Ishikawa (cell line): ENCODE results near the gene HAGHL.

Experiments used
- CEBPB ChIP-seq: IDR thresholded peaks from 2 replicates; pipeline ENCODE4 v1.6.1; 2012
- CREB1 ChIP-seq: IDR thresholded peaks from 2 replicates; pipeline ENCODE4 v1.6.1; 2012; ENCODE audit warnings: low read depth
- EGR1 ChIP-seq: IDR thresholded peaks from 2 replicates; pipeline ENCODE4 v1.6.1; 2012
- EP300 ChIP-seq: IDR thresholded peaks from 2 replicates; pipeline ENCODE4 v1.6.1; 2012; ENCODE audit warnings: borderline replicate concordance
- FOXM1 ChIP-seq: IDR thresholded peaks from 2 replicates; pipeline ENCODE4 v1.6.1; 2012; ENCODE audit warnings: low read depth, borderline replicate concordance
- MAX ChIP-seq: IDR thresholded peaks from 2 replicates; pipeline ENCODE4 v1.6.1; 2012
- NFIC ChIP-seq: IDR thresholded peaks from 2 replicates; pipeline ENCODE4 v1.6.1; 2012
- RAD21 ChIP-seq: IDR thresholded peaks from 2 replicates; pipeline ENCODE4 v1.6.1; 2012; ENCODE audit warnings: low read depth
- TAF1 ChIP-seq: IDR thresholded peaks from 2 replicates; pipeline ENCODE4 v1.6.1; 2012; ENCODE audit warnings: low read depth, mild to moderate bottlenecking
- TCF12 ChIP-seq: IDR thresholded peaks from 2 replicates; pipeline ENCODE4 v1.6.1; 2012; ENCODE audit warnings: low read depth
- TEAD4 ChIP-seq: IDR thresholded peaks from 2 replicates; pipeline ENCODE4 v1.6.1; 2012
- USF1 ChIP-seq: IDR thresholded peaks from 2 replicates; pipeline ENCODE4 v1.6.1; 2012
- YY1 ChIP-seq: IDR thresholded peaks from 2 replicates; pipeline ENCODE4 v1.6.1; 2012; ENCODE audit warnings: low read depth
- ZBTB7A ChIP-seq: IDR thresholded peaks from 2 replicates; pipeline ENCODE4 v1.6.1; 2012; ENCODE audit warnings: low read depth
- TF ChIP-seq, protein P1 (sequence below): IDR thresholded peaks from 2 replicates; pipeline ENCODE4 v1.6.1; 2012; ENCODE audit warnings: low read depth, mild to moderate bottlenecking

The HAGHL gene

GRCh38 chr16:726438-727290, at the start of gene HAGHL, which contains the start of gene CCDC78:
Gene HAGHL, plus strand, starts transcription at chr16:727106. Its CDS starts 404 bp downstream, at chr16:727510.
Gene CCDC78, minus strand, starts transcription at chr16:726443. Its CDS starts 76 bp downstream, at chr16:726367.
- TF ChIP-seq CEBPB, result no peak
- TF ChIP-seq MAX, result no peak
- TF ChIP-seq USF1, result peak; percentile 56
- TF ChIP-seq TAF1, result no peak; the same call in 1 of the 2 replicates
- TF ChIP-seq TCF12, result no peak
- TF ChIP-seq ZBTB7A, result 0 out of 2 replicates have a peak, but pooled peaks have one; percentile 13
- TF ChIP-seq YY1, result no peak

GRCh38 chr16:677316-678190, 49.4 kb upstream of the HAGHL start:
- TF ChIP-seq CEBPB, result no peak
- no peak for TF ChIP-seq EGR1
- no peak for TF ChIP-seq TAF1
- TF ChIP-seq ZBTB7A, result no peak
- no peak for TF ChIP-seq NFIC
- no peak for TF ChIP-seq MAX
- TF ChIP-seq EP300, result no peak
- no peak for TF ChIP-seq TCF12
- no peak for TF ChIP-seq TEAD4
- no peak for TF ChIP-seq FOXM1
- TF ChIP-seq, protein P1, sequence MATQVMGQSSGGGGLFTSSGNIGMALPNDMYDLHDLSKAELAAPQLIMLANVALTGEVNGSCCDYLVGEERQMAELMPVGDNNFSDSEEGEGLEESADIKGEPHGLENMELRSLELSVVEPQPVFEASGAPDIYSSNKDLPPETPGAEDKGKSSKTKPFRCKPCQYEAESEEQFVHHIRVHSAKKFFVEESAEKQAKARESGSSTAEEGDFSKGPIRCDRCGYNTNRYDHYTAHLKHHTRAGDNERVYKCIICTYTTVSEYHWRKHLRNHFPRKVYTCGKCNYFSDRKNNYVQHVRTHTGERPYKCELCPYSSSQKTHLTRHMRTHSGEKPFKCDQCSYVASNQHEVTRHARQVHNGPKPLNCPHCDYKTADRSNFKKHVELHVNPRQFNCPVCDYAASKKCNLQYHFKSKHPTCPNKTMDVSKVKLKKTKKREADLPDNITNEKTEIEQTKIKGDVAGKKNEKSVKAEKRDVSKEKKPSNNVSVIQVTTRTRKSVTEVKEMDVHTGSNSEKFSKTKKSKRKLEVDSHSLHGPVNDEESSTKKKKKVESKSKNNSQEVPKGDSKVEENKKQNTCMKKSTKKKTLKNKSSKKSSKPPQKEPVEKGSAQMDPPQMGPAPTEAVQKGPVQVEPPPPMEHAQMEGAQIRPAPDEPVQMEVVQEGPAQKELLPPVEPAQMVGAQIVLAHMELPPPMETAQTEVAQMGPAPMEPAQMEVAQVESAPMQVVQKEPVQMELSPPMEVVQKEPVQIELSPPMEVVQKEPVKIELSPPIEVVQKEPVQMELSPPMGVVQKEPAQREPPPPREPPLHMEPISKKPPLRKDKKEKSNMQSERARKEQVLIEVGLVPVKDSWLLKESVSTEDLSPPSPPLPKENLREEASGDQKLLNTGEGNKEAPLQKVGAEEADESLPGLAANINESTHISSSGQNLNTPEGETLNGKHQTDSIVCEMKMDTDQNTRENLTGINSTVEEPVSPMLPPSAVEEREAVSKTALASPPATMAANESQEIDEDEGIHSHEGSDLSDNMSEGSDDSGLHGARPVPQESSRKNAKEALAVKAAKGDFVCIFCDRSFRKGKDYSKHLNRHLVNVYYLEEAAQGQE, result no peak
- no peak for TF ChIP-seq USF1
- no peak for TF ChIP-seq YY1
- TF ChIP-seq CREB1, result no peak
- TF ChIP-seq RAD21, result no peak

- TF ChIP-seq RAD21 (no peak), USF1 (no peak), NFIC (no peak)
These were observed 48.6 kb upstream of the HAGHL start for GRCh38 chr16:678209-678857.

- TF ChIP-seq, protein P1, result no peak
- TF ChIP-seq YY1, result peak; percentile 69; the same call in 1 of the 2 replicates
- TF ChIP-seq USF1, result peak; percentile 69
- no peak for TF ChIP-seq CEBPB
- no peak for TF ChIP-seq TEAD4
- TF ChIP-seq ZBTB7A, result peak; percentile 79
- peak; percentile 34; the same call in 1 of the 2 replicates for TF ChIP-seq TAF1
- TF ChIP-seq CREB1, result no peak
- TF ChIP-seq FOXM1, result no peak
- no peak for TF ChIP-seq EP300
- TF ChIP-seq EGR1, result no peak
- TF ChIP-seq RAD21, result no peak
- peak; percentile 32; the same call in 1 of the 2 replicates for TF ChIP-seq TCF12
- TF ChIP-seq MAX, result peak; percentile 87
- no peak; the same call in 1 of the 2 replicates for TF ChIP-seq NFIC
These were observed 47.8 kb upstream of the HAGHL start for GRCh38 chr16:678858-679813.
